NCI-H1105 treated with DMSO at 0.1 percent for 48 hours (cell line): ENCODE data around the gene AQP12A.

ENCODE experiments used
- DNase-seq: peaks from one replicate; lab custom pipeline; 2025; lab: John Stamatoyannopoulos, UW

The AQP12A gene

DNA sequence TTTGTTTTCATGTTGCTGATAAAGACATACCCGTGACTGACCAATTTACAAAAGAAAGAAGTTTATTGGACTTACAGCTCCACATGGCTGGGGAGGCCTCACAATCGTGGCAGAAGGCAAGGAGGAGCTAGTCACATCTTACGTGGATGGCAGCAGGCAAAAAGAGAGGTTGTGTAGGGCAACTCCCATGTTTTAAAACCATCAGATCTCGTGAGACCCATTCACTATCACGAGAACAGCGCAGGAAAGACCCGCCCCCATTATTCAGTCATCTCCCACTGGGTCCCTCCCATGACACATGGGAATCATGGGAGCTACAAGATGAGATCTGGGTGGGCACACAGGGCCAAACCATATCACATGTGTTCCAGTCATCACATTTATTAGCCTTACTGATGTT is 16.8 kb downstream of the AQP12A start:
- DNase-seq, result no peak

GRCh38 chr2:240711296-240711695 is 19.6 kb downstream of the AQP12A start:
- no peak for DNase-seq

GRCh38 chr2:240711701-240712100 is 20.0 kb downstream of the AQP12A start:
- DNase-seq, result no peak

GRCh38 chr2:240712121-240712520 is 20.5 kb downstream of the AQP12A start:
- no peak for DNase-seq

DNA sequence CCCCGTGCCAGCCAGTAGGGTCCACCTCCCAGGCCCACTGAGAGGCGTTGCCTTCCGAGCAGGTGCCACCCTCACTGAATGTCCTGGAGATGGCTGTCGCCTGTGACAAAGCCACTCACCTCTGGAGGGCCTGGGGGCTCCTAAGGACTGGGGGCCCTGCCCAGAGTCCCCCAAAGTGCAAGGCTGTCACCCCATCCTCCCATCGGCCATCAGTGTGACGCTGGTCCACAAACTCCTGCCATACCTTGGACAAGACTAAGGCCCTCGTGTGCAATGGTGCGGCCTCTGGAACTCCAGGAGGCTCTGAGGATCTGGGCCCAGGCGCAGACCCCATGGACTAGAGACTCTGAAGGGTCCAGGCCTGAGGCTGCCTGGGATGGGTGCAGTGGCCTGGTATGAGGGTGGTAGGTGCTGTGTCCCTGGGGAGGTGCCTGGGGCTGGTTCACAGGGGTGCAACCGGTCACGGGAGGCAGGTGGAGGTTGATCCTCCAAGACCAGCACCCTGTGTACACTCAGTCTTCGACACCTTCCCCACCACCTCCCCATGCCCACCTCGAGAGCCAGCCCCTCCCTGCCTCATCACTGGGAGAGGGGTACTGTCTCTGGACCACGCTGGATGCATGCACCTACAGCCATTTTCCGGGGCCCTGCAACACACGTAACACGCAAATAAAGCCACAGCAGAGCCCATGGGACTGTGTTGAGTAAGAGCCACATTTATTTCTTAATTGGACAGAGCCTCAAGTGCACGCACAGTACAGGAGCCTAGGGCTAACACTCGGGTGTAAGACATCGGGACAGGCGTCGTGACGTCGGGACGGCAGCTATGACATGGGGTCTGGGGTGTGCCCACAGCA is 21.6 kb downstream of the AQP12A start:
- no peak for DNase-seq

DNA sequence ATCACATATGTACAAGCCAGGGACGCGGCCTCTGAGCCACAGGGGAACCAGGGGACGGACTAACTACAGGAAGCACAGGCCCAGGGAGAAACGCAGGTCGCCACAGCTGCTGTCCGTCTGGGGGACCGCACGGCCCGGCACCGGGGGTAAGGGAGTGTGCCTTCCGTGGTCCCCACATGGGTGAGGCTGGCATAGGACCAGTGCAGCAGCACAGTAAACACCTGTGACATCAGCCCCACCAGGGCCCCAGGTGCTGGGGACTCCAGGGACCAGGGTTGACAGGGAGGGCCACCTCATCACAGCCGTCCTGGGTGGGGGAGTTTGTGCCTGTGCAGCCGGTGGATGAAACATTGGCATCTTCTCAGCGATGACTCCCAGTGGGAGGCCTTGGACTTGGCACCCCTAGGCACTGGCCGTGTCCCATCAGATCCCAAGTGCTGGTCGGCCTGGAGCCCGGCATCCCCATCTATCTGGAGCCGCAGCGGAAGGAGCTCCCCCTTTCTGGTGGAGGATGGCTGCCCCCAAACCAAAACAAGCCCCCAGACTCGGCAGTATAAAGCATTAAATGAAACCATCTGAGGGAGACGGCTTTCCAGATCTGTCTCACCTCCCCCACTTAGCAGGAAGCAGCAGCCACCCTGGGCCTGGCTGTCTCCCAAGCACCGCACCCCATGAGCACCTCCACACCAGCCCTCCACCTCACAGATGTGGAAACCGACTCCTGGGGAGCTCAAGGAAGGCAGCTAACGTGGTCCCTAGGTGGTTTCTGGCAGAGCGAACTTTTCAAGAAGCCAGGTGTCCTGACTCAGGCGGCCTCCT is 22.5 kb downstream of the AQP12A start:
- no peak for DNase-seq

GRCh38 chr2:240714747-240715725 is 23.4 kb downstream of the AQP12A start:
- DNase-seq, result peak; percentile 15

- no peak for DNase-seq
These were observed 24.6 kb downstream of the AQP12A start for GRCh38 chr2:240716130-240716798.

GRCh38 chr2:240717181-240717641 is 25.5 kb downstream of the AQP12A start:
- no peak for DNase-seq

DNA sequence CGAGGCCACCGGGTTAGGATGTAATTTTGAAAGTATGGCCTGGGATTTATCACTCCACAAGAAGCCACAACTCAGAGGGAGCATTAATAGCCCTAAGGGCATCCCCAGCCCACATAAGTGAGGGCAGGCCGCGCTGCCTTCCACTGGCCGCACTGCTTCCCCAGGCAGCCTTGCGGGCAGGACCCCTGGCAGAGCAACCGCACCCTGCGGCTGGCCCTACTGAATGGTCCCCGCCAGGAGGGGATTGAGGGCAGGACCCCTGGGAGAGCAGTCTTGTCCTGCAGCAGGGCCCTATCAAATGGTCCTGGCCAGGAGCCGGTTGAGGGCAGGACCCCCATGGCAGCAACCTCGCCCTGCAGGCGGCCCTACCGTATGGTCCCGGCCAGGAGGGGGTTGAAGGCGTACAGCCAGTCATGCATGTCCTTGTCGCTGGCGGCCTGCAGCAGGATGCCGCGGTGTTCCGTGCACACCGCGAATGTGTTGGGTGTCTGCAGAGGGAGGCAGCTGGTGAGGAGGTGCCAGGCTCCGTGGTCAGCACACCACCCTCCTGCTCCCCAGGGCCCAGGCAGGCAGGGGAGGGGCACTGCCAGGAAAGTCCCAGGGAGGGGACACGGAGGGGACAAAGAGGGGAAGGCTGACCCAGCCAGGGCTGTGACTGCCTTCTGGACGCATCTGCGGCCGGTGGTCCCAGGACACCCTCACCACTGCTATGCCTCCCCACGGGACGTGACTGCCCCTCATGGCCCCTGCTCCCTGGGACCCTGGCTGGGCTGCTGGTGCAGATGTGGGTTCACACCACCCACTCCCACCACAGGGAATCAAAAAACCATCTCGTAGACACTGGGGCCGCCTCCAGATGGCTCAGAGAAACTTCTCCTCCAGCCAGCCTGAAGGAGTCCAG is 26.3 kb downstream of the AQP12A start:
- DNase-seq, result no peak

- DNase-seq, result no peak
These were observed 27.3 kb downstream of the AQP12A start for GRCh38 chr2:240718896-240719490.

- no peak for DNase-seq
These were observed 28.2 kb downstream of the AQP12A start for GRCh38 chr2:240719676-240720545.

- DNase-seq, result no peak
These were observed 29.3 kb downstream of the AQP12A start for GRCh38 chr2:240720686-240721595.

DNA sequence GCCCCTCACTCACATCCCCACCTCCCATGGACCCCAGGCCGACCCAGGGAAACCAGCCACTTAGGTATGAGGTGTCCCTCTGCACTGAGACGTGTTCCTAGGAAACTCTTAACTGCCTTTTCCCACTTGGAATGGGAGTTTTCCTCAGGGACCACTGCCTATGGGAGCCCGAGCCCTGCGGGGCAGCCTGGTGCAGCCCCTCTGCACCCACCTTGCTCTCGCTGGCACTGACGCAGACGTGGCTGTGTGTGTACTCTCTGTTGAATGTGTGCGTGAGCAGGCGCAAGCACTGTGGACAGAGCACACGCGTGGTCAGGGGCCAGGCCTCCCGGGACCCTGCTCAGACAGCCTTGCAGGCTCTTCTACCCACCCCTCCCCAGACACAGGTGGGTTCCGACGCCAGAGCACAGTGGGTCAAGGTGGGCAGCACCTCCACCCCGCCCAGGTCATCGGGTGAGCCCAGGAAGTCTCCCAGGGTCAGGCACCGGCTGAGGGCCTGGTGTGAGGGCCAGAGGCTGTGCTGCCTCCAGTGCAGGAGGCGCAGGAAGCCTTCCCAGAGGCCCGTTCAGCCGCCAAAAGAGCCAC is 30.0 kb downstream of the AQP12A start:
- DNase-seq, result no peak

GRCh38 chr2:240722376-240722775 is 30.7 kb downstream of the AQP12A start:
- no peak for DNase-seq

GRCh38 chr2:240722796-240723735 is 31.4 kb downstream of the AQP12A start:
- no peak for DNase-seq
